Kidney capillary endothelial cell (primary cell): Measurements from ENCODE around the gene SPDEF.
A peak's percentile ranks its signal among the peaks of the same experiment; 100 is the strongest.

Source experiments
- DNase-seq: peaks from one replicate; pipeline ENCODE4 v3.0.0-alpha.2; 2018; ENCODE audit warnings: low spot score

SPDEF gene

GRCh38 chr6:34562861-34563512, 6.9 kb upstream of the SPDEF start:
- DNase-seq, result no peak

GRCh38 chr6:34562350-34562749, 6.2 kb upstream of the SPDEF start:
- DNase-seq, result no peak

- DNase-seq, result no peak
Observed at GRCh38 chr6:34561227-34561530, 5.0 kb upstream of the SPDEF start.

GRCh38 chr6:34560366-34561226, 4.5 kb upstream of the SPDEF start:
- peak; percentile 51 for DNase-seq

GRCh38 chr6:34559651-34560365, 3.7 kb upstream of the SPDEF start:
- no peak for DNase-seq

- DNase-seq, result no peak
Observed at GRCh38 chr6:34558172-34558714, 2.1 kb upstream of the SPDEF start.

- DNase-seq, result no peak
Observed at GRCh38 chr6:34557228-34557627, 1.1 kb upstream of the SPDEF start.

GRCh38 chr6:34556493-34556892, 364 bp upstream of the SPDEF start:
- no peak for DNase-seq

- no peak for DNase-seq
Observed at GRCh38 chr6:34555328-34555727, 801 bp downstream of the SPDEF start.

GRCh38 chr6:34555007-34555322, 1.2 kb downstream of the SPDEF start:
- no peak for DNase-seq

GRCh38 chr6:34554291-34555006, 1.7 kb downstream of the SPDEF start:
- no peak for DNase-seq

GRCh38 chr6:34553750-34554149, 2.4 kb downstream of the SPDEF start:
- DNase-seq, result no peak

GRCh38 chr6:34553146-34553545, 3.0 kb downstream of the SPDEF start:
- DNase-seq, result no peak

- no peak for DNase-seq
Observed at GRCh38 chr6:34552620-34553019, 3.5 kb downstream of the SPDEF start.

GRCh38 chr6:34551720-34552119, 4.4 kb downstream of the SPDEF start:
- no peak for DNase-seq

GRCh38 chr6:34549804-34550202, 6.3 kb downstream of the SPDEF start:
- no peak for DNase-seq

- no peak for DNase-seq
Observed at GRCh38 chr6:34549026-34549803, 6.9 kb downstream of the SPDEF start.

GRCh38 chr6:34547701-34548644, 8.2 kb downstream of the SPDEF start:
- no peak for DNase-seq

- no peak for DNase-seq
Observed at GRCh38 chr6:34546551-34547321, 9.4 kb downstream of the SPDEF start.
